T1000 (cell line): ENCODE data around the gene CCDC47.
A peak's percentile ranks its signal among the peaks of the same experiment; 100 is the strongest.

Source experiments
- DNase-seq: peaks from one replicate; lab custom pipeline; 2025; ENCODE audit warnings: mixed read lengths; lab: John Stamatoyannopoulos, UW

Gene CCDC47

DNA sequence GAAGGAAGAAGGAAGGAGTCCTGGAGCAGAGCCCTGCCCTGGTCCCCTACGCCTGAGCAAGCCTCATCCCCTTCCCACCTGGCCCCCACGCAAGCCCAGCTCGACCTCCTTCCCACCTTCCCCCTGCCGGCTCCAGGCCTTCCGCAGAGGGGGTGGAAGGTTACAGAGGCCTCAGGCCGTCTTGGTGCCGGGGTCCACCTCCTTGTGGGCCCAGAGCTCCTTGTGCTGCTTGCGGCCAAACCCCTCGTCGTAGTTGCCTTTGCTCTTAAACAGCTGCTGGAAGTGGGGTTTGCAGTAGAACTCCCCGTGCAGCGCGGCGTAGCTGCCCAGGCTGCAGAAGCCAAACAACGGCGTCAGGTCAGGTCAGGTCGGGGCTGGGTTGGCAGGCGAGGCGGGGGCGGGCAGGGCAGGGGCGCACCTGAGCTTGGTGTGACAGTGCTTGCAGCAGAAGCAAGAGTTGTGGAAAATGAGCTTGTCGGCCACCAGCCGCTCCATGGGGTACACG is 75.0 kb downstream of the CCDC47 start:
- DNase-seq: no peak

- peak; percentile 26 for DNase-seq
These were observed 75.8 kb downstream of the CCDC47 start for GRCh38 chr17:63697341-63698286.

DNA sequence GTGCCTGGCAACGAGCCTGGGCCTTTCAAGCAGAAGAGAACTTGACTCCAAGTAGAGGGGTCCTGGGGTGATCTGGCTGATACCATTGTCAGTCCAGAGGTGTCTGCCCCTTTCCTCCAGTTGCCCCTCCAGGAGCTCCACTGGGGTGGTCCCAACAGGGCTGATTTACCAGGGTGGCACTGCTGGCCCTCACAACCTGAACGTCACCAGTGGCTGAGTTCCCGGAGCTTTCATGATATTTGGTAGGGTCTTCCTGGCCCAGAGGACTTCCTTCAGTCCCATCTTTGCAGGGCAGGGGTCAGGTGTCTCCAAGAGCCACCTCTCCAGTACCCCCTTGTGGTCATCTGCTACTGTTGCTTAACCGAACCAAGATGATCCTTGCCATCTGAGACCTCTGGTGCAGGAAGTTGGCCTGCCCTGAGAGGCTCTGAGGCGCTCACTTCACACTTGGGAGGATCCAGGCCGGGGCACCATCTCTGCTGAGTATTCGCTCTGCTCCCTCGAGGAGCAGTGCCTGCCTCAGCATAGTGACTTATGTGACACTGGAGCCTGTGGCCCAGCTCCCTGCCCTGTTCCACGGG is 76.9 kb downstream of the CCDC47 start:
- DNase-seq: no peak

GRCh38 chr17:63695889-63696288 is 77.5 kb downstream of the CCDC47 start:
- no peak for DNase-seq
